ENCODE results near the gene SEC14L1.
"Not testable (repeated sequence)": the region's sequence is repeated elsewhere in the genome, so short reads cannot be mapped to it uniquely, and the experiment has no call there.

Gene SEC14L1

DNA sequence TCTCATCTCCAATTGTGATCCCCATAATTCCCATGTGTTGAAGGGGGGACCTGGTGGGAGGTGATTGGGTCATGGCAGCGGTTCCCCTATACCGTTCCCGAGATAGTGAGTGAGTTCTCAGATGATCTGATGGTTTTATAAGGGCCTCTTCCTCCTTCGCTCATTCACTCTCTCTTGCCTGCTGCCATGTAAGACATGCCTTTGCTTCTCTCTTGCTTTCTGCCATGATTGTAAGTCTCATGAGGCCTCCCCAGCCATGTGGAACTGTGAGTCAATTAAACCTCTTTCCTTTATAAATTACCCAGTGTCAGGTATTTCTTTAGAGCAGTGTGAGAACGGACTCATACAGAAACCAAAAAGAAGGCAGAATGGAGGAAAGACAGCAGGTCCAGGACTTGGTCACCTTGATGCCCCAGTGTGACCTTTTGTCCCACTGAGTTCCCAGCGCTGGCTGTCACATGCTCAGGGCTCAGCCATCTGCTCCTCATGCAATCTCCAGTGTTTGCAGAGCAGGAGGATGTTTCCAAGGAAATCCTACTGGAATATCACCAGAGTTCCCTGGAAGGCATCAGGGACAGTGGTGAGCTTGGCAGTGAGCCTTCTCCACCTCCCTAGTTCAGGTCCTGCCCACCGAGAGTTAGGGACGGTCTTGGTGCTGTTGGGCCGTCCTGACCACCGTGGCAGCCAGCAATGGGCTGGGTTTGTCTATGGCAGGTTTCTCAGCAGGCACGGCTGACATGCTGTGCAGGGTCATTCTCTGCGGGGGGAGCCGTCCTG lies 96.7 kb downstream of the SEC14L1 start:
- DNase-seq (ENCODE audit: low read depth), result no peak

DNA sequence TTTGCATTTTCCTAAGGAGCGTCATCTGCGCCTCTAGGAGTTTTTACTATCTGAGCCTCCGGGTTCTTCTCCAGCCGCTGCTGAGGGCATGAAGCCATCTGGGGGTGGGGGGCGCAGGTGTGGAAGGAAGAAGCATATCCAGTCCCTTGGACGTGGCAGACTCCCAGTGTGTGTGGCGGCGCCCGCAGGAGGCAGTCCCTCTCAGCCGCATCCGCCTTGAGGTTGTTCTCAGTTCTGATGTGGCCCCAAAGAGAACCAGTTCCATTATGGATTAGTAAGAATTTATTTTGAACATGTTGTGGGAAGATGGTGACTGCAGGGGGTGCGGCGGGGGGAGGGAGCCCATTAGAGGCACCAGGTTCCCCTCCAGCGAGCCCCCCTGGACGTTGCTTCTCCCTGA lies 100.2 kb downstream of the SEC14L1 start:
- DNase-seq (ENCODE audit: low read depth), result no peak

DNA sequence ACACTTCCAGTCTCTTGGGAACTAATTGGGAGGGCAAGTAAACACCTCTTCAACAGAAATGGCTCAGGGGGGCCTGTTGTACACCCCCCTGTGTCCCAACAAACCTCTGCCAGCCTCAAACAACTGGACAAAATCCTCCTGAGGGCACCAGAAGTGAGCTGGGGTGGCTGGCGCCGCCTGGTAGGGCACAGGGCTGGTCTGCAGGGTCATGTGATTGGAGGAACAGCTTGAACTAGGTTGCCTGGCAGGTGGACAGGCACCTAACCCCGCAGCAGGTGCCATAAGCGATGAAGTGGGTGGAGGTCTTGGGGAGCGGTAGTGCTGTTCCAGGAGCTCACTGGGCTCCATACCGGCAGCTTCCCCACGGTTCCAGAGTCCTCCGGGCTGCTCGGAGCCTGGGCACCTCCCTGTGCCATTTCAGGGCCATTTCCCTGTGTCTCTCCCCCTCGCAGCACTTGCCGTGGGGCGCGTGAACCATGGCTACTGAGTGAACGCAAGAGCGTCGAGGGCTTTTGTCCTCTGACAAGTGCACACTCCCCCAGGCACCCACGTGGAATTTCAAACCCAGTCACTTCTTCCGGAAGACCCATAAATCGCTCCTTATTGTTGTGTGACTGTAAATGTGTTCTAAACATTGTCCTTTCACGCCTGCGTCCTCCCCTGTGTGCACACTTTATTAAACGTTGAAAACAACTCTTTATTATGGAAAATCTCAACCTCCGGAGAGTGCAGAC lies 101.5 kb downstream of the SEC14L1 start:
- DNase-seq (ENCODE audit: low read depth), result no peak

DNA sequence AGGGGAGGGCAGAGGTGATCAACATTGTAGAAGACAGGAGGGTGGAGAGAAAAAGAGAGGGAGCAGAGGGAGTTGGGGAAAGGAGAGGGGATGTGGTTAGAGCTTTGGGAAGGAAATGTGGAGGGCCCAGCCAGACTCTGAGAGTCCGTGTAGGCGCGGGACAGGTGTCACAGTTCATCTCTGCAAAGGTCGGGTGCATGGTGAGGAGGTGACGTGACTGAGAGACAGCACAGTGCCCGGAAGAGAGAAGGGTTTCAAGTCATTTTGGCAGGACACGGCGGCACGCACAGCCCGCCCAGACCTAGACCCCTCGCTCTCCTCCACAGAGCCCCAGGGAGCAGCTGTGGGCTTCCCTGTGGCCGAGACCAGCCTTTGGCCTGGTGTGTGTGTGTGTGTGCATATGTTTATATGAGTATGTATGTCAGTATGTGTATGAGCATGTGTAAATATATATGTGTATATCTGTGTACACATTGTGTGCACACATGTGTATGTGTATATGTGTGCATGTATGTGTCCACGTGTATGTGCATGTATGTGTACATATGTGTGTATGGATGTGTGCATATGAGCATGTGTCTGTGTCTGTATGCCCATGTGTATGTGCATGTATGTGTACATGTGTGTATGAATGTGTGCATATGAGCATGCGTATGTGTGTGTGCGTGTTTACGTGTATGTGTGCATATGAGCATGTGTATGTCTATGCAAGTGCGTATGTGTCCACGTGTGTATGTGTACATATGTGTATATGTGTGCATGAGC lies 104.6 kb downstream of the SEC14L1 start:
- DNase-seq (ENCODE audit: low read depth), result no peak

DNA sequence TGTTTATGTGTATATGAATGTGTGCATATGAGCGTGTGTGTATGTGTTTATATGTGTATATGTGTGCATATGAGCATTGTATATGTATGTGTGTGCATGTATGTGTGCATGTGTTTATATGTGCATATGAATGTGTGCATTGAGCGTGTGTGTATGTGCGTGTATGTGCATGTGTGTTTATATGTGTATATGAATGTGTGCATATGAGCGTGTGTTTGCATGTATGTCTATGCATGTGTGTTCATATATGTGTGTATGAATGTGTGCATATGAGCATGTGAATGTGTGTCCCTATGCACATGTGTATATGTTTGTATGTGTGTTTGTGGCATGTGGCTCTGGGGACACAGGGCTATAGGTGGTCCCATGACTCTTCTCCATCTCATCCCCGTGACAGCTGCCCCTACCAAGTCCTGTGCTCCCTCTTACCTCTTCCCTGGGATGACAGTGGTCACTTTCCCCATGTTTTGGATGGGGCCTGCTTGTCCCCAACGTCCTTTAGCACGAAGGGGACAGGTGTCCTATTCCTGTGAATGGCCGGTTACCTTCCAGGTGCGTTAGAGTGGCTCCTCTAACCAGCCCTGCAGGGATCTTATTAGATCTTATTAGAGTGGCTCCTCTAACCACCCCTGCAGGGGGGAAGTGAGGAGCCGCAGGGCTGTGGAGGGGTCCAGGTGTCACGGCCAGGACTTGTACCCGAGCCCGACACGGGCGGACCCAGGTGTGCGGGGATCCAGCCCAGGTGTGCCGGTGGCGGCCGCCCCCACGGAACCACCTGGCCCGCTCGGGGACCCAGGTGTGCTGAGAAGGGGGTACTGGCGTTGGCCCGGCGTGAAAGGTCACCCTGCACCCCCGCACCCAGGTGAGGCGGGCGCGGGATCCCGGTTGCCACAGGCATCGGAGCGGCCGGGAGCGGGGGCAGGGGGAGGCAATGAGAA lies 105.6 kb downstream of the SEC14L1 start:
- DNase-seq (ENCODE audit: low read depth), result no peak

DNA sequence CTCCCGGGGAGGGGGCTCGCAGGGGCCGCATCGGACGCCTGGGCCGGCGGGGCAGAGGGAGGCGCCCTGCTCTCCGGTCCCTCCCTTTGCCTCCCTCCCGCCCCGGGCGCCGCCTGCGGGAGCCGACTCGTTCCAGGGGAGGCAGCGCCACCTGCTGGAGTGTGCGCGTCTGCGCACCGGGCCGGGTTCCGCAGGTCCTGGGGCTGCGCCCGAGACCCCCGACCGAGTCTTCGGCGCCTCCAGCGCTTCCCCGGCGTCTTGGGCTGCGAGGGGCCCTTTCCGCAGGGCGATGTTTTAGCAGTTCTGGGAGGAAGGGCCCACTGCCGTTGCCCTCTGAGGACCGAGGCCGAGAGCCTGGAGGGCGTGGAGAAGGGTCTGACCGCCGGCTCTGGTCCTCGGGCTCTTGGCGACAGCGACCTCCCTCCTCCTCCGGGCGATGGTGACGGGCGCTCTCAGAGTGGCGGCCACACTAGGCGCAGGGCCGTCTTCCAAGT lies 106.3 kb downstream of the SEC14L1 start:
- DNase-seq (ENCODE audit: low read depth), result peak; percentile 70

DNA sequence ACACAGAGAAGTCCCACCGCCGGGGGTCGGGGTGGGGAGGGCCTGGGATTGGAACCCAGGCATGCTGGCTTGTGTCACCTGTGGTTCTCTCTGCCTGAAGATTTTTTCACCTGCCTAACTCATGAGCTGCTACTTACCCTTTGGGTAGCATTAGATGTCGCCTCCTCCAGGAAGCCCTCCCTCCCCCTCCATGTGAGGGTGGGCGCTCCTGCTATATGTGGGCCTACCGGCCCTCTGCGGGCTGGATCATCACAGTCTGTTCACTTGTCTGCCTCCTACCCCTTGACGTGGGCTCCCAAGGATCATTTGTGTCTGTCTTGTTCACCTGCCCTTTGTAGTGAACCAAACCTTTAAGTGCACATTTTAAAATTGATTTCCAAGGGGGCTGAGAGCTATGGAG lies 106.8 kb downstream of the SEC14L1 start:
- DNase-seq (ENCODE audit: low read depth), result no peak

DNA sequence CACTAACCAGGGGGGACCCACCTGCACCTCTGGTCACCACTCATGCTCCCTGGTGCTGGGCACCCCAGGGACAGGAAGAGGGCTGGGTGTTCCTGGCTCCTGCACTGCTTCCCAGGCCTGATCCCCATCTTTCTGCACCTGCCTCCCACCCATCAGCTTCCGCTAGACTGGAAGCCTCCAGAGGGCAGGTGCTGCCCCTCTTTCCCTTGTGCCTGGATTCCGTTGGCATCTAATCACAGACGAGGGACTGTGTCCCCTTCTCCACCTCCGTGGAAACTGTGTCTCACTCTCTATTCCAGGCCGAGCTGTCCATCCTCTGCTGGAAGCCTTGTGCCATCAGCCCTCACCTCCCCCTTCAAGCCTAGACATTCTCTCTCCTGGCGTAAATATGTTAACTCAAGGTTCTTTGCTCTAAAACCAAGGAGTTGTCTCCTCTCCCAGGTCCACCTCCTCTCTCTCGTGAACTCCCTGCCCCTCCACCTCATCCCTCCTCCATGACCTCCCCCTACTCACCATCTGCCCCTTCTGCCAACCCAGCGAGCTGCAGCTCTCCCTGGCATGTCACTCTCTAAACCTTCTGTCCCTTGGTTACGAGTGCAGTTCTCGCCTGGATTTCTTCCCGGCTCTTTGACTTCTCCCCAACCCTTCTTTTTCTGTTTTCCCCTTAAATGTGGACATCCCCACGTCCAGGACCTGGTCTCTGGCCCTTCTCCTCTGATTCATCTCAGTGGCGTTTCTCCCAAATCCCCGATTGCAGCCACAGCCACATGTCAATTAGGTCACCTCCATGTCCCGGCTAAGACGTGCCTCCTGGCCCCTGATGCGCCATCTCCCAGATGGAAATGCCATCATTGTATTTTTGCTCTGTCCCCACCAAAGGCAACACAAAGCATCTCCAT lies 107.7 kb downstream of the SEC14L1 start:
- DNase-seq (ENCODE audit: low read depth), result no peak

DNA sequence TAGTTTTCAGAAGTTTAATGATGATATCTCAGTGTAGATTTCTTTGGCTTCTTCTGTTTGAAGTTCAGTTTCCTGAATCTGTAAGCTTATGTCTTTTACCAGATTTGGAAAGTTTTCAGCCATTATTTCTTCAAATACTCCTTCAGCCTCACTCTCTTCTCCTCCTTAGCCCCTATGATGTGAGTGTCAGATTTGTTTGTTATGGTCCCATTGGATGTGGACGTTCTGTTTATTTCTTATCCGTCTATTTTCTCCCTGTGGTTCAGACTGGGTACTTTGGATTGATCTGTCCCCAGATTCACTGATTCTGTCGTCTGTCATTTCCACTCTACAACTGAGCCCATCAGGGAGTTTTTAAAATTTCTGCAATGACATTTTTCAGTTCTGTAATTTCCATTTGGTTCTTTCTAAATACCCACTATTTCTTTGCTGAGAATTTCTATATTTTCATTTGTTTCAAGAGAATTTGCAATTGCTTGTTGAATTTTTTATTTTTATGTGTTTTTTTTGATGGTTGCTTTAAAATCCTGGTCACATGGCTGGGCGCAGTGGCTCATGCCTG lies 110.9 kb downstream of the SEC14L1 start:
- DNase-seq (ENCODE audit: low read depth), result no peak

DNA sequence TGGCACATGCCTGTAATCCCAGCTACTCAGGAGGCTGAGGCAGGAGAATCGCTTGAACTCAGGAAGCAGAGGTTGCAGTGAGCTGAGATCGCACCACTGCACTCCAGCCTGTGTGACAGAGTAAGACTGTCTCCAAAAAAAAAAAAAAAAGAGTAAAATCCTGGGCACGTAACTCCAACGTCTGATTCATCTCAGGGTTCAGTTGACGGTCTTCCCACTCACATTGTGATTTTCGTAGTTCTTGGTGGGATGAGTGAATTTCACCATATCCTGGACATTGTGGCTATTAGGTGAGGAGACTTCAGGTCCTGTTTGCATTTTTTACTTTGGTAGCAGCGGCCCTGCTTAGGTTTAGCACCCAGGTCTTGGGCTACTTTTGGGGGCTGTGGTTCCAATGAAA lies 111.5 kb downstream of the SEC14L1 start:
- not testable (repeated sequence) for DNase-seq (ENCODE audit: low read depth)

DNA sequence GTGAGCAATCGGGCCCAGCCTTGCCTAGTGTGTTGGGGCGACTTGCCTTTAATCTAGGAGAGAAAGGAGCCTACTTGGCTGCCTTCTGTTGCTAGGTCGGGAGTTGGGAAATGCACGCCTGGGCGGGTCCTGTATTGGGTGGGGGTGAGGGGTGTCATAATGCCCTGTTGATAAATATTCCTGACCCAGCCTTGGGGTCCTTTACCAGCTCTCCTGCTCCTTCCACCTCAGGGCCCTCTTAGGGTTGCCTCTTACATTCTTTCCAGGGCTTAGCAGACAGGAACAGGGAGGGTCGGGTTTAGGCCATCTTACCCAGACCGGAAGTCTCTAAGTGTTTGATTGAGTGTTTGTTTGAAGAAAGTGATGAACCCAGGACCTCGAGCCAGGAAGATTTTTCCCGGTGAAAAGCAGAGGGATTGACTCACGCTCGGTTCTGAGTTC lies 112.9 kb downstream of the SEC14L1 start:
- DNase-seq (ENCODE audit: low read depth), result no peak

DNA sequence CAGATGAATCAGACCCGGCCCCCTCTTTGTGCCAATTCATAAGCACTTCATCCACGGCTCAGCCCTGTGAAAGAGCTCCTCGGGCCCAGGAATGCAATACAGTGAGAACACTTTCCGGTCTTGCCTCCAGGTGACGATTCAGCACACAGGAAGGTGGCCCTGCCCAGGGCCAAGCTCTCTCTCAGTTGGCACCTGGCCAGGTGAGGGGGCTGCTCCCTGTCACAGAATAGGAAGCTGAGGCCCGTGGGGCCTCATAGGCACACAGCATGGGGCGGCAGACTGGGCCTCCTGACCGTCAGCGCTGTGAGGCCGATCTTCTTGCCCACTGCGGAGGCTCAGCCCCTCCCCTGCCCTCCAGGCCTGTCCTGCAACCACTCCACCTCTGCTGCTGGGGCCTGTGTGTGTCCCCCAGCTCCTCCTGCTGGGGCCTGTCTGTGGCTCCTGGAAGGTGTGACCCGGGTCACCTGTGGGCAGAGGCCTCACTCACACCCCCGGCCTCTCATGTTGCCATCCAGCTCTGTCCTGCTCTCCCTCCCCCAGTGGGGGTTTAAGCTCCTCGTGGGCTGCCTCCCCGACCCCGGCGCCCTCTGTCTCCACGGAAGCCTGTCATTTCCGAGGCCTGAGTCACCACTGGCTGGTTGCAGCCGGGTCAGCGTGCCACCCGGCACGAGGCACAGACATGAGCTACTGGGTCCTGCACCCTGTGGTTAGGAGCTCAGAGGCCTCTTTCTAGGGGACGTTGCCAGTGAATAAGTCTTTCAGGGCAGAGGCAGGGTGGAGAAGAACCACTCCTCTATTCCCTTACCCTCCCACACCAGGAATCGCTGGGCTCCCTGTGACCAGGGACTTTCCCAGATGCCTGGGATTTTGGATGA lies 114.4 kb downstream of the SEC14L1 start:
- no peak for DNase-seq (ENCODE audit: low read depth)

DNA sequence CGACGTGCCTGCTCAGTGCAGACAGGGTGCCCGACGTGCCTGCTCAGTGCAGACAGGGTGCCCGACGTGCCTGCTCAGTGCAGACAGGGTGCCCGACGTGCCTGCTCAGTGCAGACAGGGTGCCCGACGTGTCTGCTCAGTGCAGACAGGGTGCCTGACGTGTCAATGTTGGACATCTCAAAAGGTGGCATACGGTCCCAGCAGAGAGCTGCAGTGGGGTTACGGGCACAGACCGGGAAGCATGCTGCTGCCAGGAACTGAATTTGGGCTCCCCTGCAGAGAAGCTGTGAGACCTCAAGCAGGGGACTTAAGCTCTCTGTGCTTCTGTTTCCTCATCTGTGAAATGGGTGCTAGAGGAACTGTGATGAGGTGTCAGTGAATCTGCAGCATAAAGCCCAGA lies 115.2 kb downstream of the SEC14L1 start:
- DNase-seq (ENCODE audit: low read depth), result not testable (repeated sequence)

DNA sequence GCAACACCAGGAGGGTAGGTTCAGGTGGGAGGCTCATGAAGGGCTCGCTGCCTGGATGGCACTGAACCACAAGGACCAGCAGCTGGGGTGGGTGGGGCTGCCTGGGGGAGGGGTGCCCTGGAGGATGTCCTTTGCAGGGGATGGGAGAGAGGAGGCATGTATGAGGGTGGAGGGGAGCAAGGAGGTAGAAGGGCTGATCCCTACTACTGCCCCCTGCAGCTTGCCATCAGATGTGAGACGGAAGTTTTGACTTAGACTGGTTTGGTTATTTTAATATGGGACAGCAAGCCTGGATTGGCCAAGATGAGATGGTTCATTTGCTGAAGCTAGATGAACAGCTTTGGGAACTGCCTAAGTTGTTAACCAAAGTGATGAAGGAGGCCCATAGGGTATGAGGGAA lies 115.9 kb downstream of the SEC14L1 start:
- no peak for DNase-seq (ENCODE audit: low read depth)

DNA sequence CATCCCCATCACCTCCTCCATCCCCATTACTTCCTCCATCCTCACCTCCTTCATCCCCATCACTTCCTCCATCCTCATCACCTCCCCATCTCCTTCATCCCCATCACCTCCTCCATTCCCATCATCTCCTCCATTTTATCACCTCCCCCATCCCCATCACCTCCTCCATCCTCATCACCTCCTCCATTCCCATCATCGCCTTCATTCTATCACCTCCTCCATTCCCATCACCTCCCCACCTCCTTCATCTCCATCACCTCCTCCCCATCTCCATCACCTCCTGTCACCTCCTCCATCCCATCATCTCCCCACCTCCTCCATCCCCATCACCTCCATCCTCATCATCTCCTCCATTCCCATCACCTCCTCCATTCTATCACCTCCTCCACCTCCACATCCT lies 116.4 kb downstream of the SEC14L1 start:
- no peak for DNase-seq (ENCODE audit: low read depth)

DNA sequence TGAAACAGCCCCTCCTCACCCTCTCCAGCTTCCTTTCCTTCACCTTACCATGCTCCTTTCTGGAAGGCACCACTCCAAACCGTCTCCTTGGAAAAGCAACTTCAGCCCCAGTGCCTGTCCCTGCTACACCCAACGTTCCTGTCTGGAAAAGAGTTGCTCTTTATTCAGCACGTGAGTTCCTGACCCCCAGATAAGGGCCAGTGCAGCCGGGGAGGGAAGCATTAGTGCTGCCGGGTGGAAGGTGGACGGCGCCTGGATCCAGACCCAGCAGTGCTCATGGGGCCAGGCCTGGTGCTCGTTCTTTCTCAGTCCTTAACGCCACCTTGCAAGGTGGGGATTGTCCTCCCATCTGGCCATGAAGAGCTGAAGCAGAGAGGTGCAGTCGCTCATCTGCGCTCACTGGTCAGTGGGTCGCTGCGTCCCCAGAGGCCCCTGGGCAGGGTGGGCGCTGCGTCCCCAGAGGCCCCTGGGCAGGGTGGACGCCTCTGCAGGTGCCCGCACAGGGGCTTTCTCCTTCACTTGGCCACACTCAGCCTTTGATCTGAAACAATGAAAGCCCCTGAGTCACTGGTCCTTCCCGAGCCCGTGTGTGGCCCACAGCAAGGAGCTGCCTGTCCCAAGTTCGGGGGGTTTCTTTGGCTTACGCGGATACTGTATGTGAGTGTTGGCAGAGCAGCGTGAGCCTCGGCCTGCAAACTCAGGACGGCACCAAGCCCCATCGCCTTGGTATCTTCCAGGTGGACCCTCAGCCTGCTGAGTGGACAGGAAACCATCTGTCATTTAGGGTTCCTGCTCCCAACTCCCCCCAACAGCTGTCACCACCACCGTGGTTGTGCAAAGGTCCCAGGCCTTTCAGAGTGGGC lies 117.1 kb downstream of the SEC14L1 start:
- DNase-seq (ENCODE audit: low read depth), result no peak

DNA sequence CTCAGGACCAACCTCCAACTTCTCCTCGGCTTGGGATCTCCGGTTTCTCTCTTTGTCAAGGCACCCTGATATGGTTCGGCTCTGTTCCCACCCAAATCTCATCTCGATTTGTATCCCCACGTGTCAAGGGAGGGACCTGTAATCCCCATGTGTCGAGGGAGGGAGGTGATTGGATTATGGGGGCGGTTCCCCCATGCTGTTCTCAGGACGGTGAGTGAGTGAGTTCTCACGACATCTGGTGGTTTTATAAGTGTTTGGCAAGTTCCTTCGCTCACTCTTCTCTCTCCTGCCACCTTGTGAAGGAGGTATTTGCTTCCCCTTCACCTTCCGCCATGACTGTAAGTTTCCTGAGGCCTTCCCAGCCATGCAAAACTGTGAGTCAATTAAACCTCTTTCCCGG lies 117.9 kb downstream of the SEC14L1 start:
- DNase-seq (ENCODE audit: low read depth), result no peak

DNA sequence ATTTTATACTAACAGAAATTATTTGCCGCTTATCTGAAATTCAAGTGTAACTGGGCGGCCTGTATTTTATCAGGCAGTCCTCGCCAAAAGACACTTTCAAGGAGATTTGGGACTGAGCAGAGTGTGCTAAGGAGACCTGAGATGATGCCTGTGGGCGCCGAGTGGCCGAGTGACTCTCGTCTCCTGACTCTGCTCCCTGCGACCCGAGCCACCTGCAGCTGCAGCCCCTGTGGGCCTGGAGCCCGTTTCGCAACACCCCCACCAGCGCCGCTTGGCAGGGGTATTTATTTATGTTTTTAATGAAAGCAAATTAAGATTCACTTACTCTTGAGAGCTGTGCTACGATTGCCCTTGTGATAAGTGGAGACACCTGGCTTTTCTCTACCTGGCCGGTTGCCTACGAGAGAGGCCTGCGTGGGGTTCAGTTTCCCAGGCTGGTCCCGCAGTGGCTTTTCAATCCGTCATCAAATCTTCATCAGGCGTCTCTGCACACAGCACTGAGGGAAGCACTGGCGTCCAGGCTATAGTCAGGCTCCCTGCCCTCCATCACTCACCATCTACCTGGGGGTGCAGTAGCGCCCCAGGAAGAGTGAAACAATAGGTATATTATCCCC lies 124.0 kb downstream of the SEC14L1 start:
- no peak for DNase-seq (ENCODE audit: low read depth)
